Measurements from ENCODE around the gene SULT4A1. TPM values are rescaled to one million over a fixed set of nuclear protein-coding genes. Genes with fewer than 3 reads are reported as not detected.

Gene SULT4A1
- total RNA-seq, 2 experiments from 2014 or later, result 0.07 to 0.14 TPM

DNA sequence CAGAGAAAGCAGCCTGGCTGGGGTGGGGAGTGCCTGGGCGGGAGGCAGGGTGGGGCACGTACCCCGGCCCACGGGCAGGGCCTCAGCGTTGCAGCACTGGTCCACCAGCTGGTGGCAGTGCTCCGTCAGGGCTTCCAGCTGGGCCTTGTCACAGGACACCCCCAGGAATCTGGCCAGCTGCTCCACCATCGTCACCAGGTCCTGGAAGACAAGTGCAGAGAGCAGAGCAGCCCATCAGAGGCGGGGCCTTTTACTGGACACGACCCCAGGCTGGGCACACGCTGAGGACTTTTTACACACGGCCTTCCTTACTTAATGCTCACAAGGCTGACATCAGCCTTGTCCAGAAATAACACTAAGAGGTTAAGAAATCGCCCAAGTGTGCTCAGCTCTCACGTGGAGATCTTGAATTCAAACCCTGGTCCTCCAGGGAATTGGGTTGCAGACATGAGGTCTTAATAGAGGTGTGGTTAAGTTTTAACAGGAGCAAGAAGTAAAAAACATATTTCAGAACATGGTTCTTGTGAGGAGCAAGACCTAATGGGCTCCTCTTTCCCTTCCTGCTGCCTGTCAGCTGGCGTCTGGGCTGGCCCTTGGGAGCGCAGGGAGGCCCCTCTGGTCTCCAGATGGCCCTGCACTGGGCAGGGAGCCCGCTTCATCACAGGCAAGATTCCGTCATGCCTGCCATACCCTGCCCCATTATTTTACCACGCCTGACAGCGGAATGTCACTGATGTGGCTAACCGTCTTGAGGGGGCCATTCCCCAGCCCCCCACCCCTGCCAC lies 33.1 kb downstream of the SULT4A1 start:
- no peaks in the 10 kb centered on the region for H3K4me1 Mint-ChIP-seq
- H3K27ac Mint-ChIP-seq, result no peak overlapping the region
- H3K9me3 Mint-ChIP-seq (ENCODE audit: low read depth), result no peaks in the 10 kb centered on the region
- ATAC-seq (no peak), DNase-seq (no peak)
- H3K36me3 Mint-ChIP-seq (ENCODE audit: low read depth), result no peaks in the 10 kb centered on the region
- intact Hi-C loops (cut with DNase I, micrococcal nuclease), result no loop called here
- H3K27me3 Mint-ChIP-seq, result peaks cover 2% of the 10 kb centered on the region
- POLR2A ChIA-PET, result no interaction called here
- no peak overlapping the region for H3K4me3 Mint-ChIP-seq
- CTCF ChIA-PET, result no interaction called here

DNA sequence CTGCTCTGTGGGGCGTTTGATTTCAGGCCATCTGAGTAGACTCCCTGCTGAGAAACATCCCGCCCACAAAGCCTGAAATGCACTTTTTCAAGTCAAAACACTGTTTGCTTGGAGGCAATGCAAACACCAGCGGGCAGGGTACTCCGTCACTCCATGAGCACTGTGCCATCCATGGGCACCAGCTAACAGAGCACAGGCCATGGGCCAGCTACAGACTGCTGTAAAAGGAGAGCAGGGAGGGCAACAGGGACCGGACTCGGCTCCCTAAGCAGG lies 33.7 kb downstream of the SULT4A1 start:
- no peaks in the 10 kb centered on the region for H3K9me3 Mint-ChIP-seq (ENCODE audit: low read depth)
- ChIA-PET CTCF (no interaction called here), POLR2A (no interaction called here)
- no peak for DNase-seq
- H3K27ac Mint-ChIP-seq, result no peak overlapping the region
- intact Hi-C loops (cut with DNase I, micrococcal nuclease), result no loop called here
- ATAC-seq, result no peak
- no peaks in the 10 kb centered on the region for H3K36me3 Mint-ChIP-seq (ENCODE audit: low read depth)
- H3K4me3 Mint-ChIP-seq, result no peak overlapping the region
- peaks cover 2% of the 10 kb centered on the region for H3K27me3 Mint-ChIP-seq
- no peaks in the 10 kb centered on the region for H3K4me1 Mint-ChIP-seq

DNA sequence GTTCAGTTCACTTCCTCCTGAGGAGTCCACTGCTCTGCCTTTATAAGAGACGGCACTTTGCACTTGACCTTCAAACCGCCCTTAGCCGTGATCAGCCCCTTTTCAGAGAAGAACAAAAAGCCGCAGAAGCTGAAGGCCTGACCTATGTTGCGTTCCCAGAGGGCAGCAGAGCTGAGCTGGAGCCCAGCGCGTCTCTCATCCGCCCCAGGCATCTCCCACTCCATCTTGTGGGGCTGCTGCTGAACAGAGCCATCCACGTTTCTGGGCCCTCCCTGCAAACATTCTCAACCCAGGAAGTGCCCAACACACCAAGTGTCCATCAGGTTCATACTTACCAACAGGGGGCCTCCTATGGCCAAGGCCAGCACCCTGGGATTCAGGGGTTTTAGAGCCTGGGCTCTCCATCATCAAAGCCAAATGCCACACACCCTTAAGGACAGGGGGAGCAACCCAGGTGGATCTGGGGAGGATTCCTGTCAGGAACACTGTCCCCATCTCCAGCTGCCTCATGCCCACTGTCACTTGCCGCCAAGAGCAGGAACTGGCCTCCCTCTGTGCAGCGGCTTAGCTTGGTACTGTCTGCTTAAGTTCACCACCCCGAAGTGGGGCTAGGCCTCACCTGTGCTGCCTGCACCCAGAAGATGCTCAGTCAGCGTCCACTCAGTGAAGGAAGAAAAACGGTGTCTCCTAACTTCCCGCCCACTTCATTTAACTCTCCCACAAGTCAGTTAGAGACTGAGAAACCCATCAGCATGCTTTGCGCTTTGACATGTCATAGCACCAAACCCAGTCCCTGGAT lies 34.2 kb downstream of the SULT4A1 start:
- Mint-ChIP-seq H3K4me3 (no peak overlapping the region), H3K27me3 (peaks cover 2% of the 10 kb centered on the region), H3K4me1 (no peaks in the 10 kb centered on the region), H3K36me3 (ENCODE audit: low read depth) (no peaks in the 10 kb centered on the region), H3K27ac (no peak overlapping the region), H3K9me3 (ENCODE audit: low read depth) (no peaks in the 10 kb centered on the region)
- POLR2A ChIA-PET, result no interaction called here
- DNase-seq (no peak), ATAC-seq (no peak)
- intact Hi-C loops (cut with DNase I, micrococcal nuclease), result no loop called here
- CTCF ChIA-PET, result interaction anchor here (0.6 kb wide), 1 partner anchor 20 kb away, joined by 3 read pairs; no protein-coding TSS in a partner anchor

DNA sequence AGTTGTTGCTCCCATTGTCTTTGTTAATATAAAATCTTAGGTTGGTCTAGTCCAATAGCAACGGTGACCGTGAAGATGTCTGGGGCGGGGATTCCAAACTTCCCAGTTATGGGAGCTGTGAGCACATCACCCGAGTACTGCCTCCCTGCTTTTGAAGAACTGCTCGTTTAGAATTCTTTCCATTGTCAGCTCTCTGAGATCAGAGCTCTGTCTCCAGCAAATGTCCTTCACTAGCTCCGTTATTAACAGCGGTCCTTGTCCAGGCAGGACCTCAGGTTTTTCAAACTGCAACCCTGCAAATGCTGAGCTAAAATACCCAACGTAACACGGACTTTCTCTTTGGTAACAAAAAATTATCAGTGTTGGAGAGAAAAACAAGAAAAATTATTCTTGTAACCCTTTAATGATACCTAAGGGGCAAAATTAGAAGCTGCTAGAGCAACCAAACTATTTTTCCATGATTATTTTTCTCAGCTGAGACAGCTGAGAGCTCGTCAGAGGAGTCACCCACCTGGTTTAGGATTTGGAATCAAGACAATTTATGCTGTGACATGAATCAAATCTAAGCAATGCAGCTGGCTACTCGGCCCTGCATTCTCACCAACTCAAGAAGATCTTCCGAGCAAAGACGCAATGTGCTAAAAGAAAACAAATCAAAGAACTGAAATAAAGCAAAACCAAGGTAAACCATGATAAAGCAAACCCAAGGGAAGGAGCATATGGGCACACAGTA lies 35.1 kb downstream of the SULT4A1 start:
- Mint-ChIP-seq H3K27me3 (peaks cover 5% of the 10 kb centered on the region), H3K9me3 (ENCODE audit: low read depth) (no peaks in the 10 kb centered on the region), H3K27ac (no peak overlapping the region), H3K4me3 (no peak overlapping the region), H3K4me1 (no peaks in the 10 kb centered on the region), H3K36me3 (ENCODE audit: low read depth) (no peaks in the 10 kb centered on the region)
- CTCF ChIA-PET, result interaction anchor here (0.6 to 0.7 kb wide), 3 partner anchors 19 to 119 kb away, joined by 3 read pairs; no protein-coding TSS in a partner anchor
- no peak for DNase-seq
- intact Hi-C loops (cut with DNase I, micrococcal nuclease), result no loop called here
- no peak for ATAC-seq
- POLR2A ChIA-PET, result no interaction called here

DNA sequence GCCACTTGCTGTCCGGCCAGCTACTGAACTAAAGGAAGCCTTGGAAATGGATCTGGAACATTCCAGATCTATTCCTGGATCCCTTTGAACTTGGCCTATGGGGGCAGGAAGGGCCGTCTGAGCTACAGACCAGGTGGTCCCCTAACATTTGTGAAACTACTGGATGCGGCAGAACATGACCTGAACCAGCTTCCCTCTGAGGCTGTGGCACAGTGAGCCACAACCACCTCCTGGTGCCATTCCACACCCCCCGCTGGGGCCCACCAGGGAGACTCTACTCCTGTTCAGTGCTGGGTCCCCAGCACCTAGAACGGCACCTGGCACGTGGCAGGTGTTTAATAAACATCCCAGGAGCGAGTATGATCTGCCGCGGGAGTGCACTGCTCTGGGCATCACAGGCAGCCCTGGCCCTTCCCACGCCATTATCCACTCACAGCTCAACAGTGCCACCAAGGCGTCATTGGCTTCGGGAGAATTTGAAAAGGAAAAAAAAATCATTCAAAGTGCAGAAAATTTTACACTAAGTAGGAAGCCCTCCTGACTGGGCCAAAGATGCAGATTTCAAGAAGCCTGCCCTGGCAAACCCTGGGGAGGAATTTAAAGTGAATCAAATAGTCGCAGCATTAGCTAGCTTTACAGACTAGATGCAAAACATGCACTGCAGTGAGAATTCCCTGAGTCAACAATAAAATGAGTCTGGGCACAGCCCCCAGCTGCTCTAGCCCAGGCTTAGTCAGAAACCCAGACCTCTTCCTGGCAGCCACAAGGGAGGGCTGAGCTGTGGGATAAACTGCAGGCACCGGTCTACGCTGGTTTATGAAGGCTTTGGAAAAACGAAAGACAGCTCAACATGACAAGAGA lies 35.9 kb downstream of the SULT4A1 start:
- H3K27ac Mint-ChIP-seq, result no peak overlapping the region
- DNase-seq, result no peak
- H3K4me3 Mint-ChIP-seq, result no peak overlapping the region
- intact Hi-C loops (cut with DNase I, micrococcal nuclease), result no loop called here
- no peaks in the 10 kb centered on the region for H3K4me1 Mint-ChIP-seq
- H3K9me3 Mint-ChIP-seq (ENCODE audit: low read depth), result no peaks in the 10 kb centered on the region
- POLR2A ChIA-PET, result no interaction called here
- H3K36me3 Mint-ChIP-seq (ENCODE audit: low read depth), result no peaks in the 10 kb centered on the region
- peaks cover 7% of the 10 kb centered on the region for H3K27me3 Mint-ChIP-seq
- ATAC-seq, result no peak
- CTCF ChIA-PET, result interaction anchor here (0.7 kb wide), 1 partner anchor 120 kb away, joined by 3 read pairs; no protein-coding TSS in a partner anchor

DNA sequence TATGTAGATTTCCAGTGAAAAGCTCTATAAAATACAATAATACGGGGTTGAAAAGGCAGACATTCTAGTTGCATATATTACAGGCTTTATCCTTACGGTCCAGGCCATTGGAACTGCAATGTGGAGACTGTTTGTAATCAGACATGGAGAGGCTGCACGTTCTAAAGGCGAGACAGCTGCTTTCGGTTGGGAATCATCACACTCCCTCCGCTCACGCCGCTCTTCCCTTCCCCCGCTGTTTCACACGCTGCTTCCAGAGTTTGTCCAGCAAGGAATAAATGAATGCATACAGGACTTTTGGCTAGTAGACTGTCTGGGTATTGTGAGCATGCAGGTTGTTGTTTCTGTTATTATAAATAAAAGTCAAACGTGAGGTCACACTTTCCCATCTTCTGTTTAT lies 36.7 kb downstream of the SULT4A1 start:
- no peaks in the 10 kb centered on the region for H3K9me3 Mint-ChIP-seq (ENCODE audit: low read depth)
- DNase-seq (no peak), ATAC-seq (no peak)
- peaks cover 11% of the 10 kb centered on the region for H3K27me3 Mint-ChIP-seq
- no peak overlapping the region for H3K27ac Mint-ChIP-seq
- H3K36me3 Mint-ChIP-seq (ENCODE audit: low read depth), result no peaks in the 10 kb centered on the region
- ChIA-PET POLR2A (no interaction called here), CTCF (no interaction called here)
- intact Hi-C loops (cut with DNase I, micrococcal nuclease), result no loop called here
- H3K4me1 Mint-ChIP-seq, result no peaks in the 10 kb centered on the region
- no peak overlapping the region for H3K4me3 Mint-ChIP-seq

DNA sequence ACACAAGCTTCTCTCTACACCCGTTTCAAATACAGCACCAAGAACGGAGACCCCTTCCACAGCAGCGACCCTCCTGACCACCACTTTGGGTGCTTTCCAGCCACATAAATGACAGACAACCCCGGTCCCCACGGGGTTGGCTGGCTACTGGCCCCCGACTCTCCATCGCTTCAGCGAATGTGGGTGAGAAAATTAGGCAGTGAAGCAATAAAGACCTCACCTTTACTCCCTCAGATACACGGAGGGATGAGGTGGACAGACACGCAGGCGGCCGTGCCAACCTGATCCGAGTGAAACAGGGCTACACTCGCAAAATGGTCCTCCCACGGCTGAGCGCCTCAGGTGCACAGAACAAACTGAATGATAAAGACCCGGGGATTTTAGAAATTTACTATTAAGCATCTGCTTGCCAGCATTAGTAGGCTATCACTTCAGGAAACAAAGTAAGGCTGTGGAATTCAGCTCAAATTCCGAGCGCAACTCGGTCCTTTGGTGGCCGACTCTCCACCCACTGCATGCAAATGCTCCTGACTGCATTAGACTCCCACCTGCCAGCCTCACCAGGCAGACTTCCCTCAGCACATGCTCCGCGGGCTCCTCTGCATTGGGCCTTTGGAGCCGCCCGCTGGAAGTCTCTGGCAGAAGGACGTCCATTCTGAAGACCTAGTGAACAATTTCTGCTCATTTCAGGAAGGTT lies 37.4 kb downstream of the SULT4A1 start:
- H3K4me3 Mint-ChIP-seq, result no peak overlapping the region
- H3K4me1 Mint-ChIP-seq, result no peaks in the 10 kb centered on the region
- ATAC-seq (no peak), DNase-seq (no peak)
- H3K27ac Mint-ChIP-seq, result no peak overlapping the region
- no peaks in the 10 kb centered on the region for H3K36me3 Mint-ChIP-seq (ENCODE audit: low read depth)
- H3K9me3 Mint-ChIP-seq (ENCODE audit: low read depth), result no peaks in the 10 kb centered on the region
- H3K27me3 Mint-ChIP-seq, result peaks cover 11% of the 10 kb centered on the region
- intact Hi-C loops (cut with DNase I, micrococcal nuclease), result no loop called here
- ChIA-PET POLR2A (no interaction called here), CTCF (no interaction called here)

DNA sequence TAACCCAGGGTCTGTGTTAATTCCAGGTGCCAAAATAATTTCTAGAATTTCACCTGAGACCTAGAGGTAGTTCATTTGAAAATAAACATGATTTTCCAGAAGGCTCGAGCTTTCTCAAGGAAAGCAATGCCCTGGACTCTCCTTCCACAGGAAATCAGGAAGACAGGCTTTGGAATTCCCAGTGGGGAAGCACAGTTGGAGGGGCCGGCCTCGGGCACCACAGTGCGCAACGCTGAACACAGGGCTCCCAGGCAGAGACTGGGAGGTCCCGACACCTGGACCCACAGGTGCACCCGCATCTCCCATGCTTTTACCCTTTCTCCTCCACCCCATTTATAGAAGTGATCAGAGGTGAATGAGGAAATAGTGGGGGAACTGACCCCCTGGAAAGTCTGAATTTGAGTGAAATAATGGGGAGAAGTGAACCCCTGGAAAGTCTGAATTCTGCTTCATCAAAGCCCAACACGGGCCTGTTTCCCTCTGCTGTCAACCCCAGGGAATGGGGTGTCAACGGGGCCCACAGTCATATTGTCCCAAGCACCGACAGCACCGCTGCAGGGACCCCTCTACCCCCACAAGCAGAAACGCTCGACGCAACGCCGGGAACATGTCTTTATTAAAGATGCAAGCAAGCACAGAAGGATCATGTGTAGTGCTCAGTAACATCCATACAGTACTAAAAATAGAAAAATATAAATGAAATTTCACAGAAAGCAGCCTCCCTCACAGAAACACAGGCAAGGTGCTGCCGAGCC lies 38.2 kb downstream of the SULT4A1 start:
- no peaks in the 10 kb centered on the region for H3K9me3 Mint-ChIP-seq (ENCODE audit: low read depth)
- no peak for ATAC-seq

DNA sequence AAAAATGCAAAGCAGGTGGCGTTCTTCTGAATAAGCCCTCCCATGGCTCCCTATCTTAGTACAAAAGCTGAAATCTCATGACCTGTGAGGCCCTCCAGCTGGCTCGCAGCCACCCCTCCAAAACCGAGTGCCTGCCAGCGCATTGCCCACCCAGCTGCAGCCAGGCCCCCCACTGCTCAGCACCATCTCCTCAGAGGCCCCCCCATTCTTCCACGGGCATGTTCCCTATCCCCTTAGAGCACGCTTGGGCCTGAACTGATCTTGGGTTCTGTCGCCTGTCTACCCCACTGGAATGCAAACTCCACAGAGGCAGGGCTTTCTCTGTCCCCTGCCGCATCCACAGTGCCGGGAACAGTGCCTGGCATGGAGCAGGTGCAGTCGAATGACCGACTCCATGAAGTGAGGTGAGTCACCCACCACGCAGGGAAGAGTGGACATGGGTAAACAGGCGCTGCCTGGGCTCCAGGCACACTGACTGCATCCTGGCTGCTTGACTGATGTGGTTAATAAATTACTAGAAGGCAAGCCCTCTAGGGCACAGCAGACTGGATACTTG lies 38.9 kb downstream of the SULT4A1 start:
- POLR2A ChIA-PET, result no interaction called here
- H3K36me3 Mint-ChIP-seq (ENCODE audit: low read depth), result no peaks in the 10 kb centered on the region
- H3K9me3 Mint-ChIP-seq (ENCODE audit: low read depth), result no peaks in the 10 kb centered on the region
- intact Hi-C loops (cut with DNase I, micrococcal nuclease), result no loop called here
- no peak for ATAC-seq
- no peak overlapping the region for H3K27ac Mint-ChIP-seq
- peaks cover 11% of the 10 kb centered on the region for H3K27me3 Mint-ChIP-seq
- no peak overlapping the region for H3K4me3 Mint-ChIP-seq
- no peaks in the 10 kb centered on the region for H3K4me1 Mint-ChIP-seq
- CTCF ChIA-PET, result no interaction called here
- no peak for DNase-seq

More for the DNA sequence above, 38.2 kb downstream of the SULT4A1 start:
- ChIA-PET POLR2A (no interaction called here), CTCF (no interaction called here)
- Mint-ChIP-seq H3K27ac (no peak overlapping the region), H3K27me3 (peaks cover 11% of the 10 kb centered on the region), H3K4me3 (no peak overlapping the region), H3K4me1 (no peaks in the 10 kb centered on the region), H3K36me3 (ENCODE audit: low read depth) (no peaks in the 10 kb centered on the region)
- no peak for DNase-seq
- intact Hi-C loops (cut with DNase I, micrococcal nuclease), result no loop called here

DNA sequence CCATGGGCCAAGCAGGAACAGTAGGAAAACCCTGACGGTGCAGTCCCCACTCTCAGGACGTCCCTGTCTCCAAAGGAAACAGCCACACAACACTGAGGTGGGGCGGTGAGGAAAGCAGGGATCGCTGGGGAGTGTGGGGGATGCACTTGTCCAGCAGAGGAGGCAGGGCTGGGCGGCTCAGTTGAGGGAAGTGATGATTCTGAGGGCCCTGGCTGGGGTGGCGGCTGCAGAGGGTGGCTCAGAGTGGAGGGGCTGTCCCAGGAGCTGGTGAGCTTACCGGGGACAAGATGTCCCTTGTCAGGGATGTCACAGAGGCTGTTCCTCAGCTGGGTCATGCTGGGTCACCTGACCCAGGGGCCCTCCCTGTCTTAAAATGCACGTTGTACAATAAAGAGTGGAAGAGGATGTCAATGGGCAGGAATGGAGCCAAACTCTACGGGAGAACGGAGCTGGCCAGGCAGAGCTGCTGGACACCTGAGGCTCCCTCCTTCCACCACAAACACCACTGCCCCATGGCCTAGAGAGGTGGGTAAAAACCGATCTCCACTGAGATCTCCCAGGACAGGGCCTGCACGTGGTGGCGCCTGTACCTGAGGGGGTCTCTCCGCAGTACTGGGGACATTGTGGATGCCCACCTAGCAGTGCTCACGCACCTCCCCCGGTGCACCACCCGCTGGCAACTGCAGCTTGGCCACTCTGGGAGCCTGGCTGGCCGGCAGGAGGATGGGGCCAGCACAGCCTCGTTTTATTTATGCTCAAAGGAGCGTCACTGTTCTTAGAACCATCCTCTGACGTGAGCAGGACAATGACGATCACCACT lies 40.5 kb downstream of the SULT4A1 start:
- peaks cover 11% of the 10 kb centered on the region for H3K27me3 Mint-ChIP-seq
- H3K4me3 Mint-ChIP-seq, result no peak overlapping the region
- no peaks in the 10 kb centered on the region for H3K4me1 Mint-ChIP-seq
- DNase-seq (no peak), ATAC-seq (no peak)
- H3K27ac Mint-ChIP-seq, result no peak overlapping the region
- POLR2A ChIA-PET, result no interaction called here
- no peaks in the 10 kb centered on the region for H3K9me3 Mint-ChIP-seq (ENCODE audit: low read depth)
- CTCF ChIA-PET, result no interaction called here
- intact Hi-C loops (cut with DNase I, micrococcal nuclease), result no loop called here
- H3K36me3 Mint-ChIP-seq (ENCODE audit: low read depth), result no peaks in the 10 kb centered on the region

Data from activated CD4-positive, alpha-beta T cell treated with anti-CD3 and anti-CD28 coated beads for 36 hours (primary cell).